HEK293 (cell line): ENCODE results near the gene ANKUB1.

Source experiments
- CTCF ChIA-PET: fragments of 350-600 bp; formaldehyde crosslinking; extraction: SDS; loops from one replicate; lab custom pipeline; 2021; ENCODE audit warnings: antibody characterized with exemption; lab: Yijun Ruan, JAX
- POLR2A ChIA-PET: fragments of 300-600 bp; formaldehyde crosslinking; extraction: SDS; loops from one replicate; lab custom pipeline; 2020; ENCODE audit warnings: antibody characterized with exemption, inconsistent platforms; lab: Yijun Ruan, JAX
- H3K27ac ChIP-seq: fragments of 200-500 bp; sonication (Bioruptor generic); 2 replicates; pipeline ENCODE4 v1.5.1; 2014; ENCODE audit warnings: low read depth, low read length, control low read depth, inconsistent platforms; ENCODE audit errors: extremely low read depth
- H3K36me3 ChIP-seq, 2 experiments: fragments of 200-500 bp in 1 of 2; sonication (Bioruptor generic) in 1 of 2; 1 replicate in 1 of 2; 2 replicates in 1 of 2; pipeline ENCODE4 v1.5.1; 2014 to 2017; ENCODE audit warnings: inconsistent platforms in 2 of 2, low read length in 2 of 2; ENCODE audit not compliant: control insufficient read depth in 2 of 2, insufficient read depth in 1 of 2
- H3K4me1 ChIP-seq: fragments of 200-500 bp; sonication (Bioruptor generic); 2 replicates; pipeline ENCODE4 v1.5.1; 2014; ENCODE audit warnings: mild to moderate bottlenecking, low read length, inconsistent platforms; ENCODE audit not compliant: control insufficient read depth, insufficient read depth
- H3K4me3 ChIP-seq: 2 replicates; pipeline ENCODE4 v1.5.1; 2011; ENCODE audit warnings: low read depth, mild to moderate bottlenecking, control low read depth, low read length, moderate library complexity
- H3K9me3 ChIP-seq: fragments of 200-500 bp; sonication (Bioruptor generic); 2 replicates; pipeline ENCODE4 v1.5.1; 2014; ENCODE audit warnings: low read depth, low read length, inconsistent platforms; ENCODE audit not compliant: control insufficient read depth, insufficient read depth
- ATF2 ChIP-seq: fragments of 450-650 bp; formaldehyde crosslinking; IDR thresholded peaks from 2 replicates; pipeline ENCODE4 v1.5.1; 2016; ENCODE audit warnings: missing biosample characterization, missing genetic modification characterization, low read depth
- BCL11B ChIP-seq: fragments of 450-650 bp; formaldehyde crosslinking; IDR thresholded peaks from 2 replicates; pipeline ENCODE4 v1.5.1; 2016; ENCODE audit warnings: low read depth, missing biosample characterization, missing genetic modification characterization
- HOXC10 ChIP-seq: sonication (generic); formaldehyde crosslinking; IDR thresholded peaks from 2 replicates; pipeline ENCODE4 v1.8.1; 2023; ENCODE audit warnings: mild to moderate bottlenecking, missing genetic modification reagents
- HOXD13 ChIP-seq: sonication (generic); formaldehyde crosslinking; IDR thresholded peaks from 2 replicates; pipeline ENCODE4 v1.8.0; 2022; ENCODE audit warnings: missing genetic modification reagents, borderline replicate concordance
- KLF9 ChIP-seq: fragments of 450-650 bp; formaldehyde crosslinking; IDR thresholded peaks from 2 replicates; pipeline ENCODE4 v1.5.1; 2016; ENCODE audit warnings: missing biosample characterization, missing genetic modification characterization, low read depth
- ZBTB1 ChIP-seq: fragments of 450-650 bp; formaldehyde crosslinking; IDR thresholded peaks from 2 replicates; pipeline ENCODE4 v1.5.1; 2016; ENCODE audit warnings: missing biosample characterization, missing genetic modification characterization
- ZBTB20 ChIP-seq: fragments of 450-650 bp; formaldehyde crosslinking; IDR thresholded peaks from 2 replicates; pipeline ENCODE4 v1.5.1; 2016; ENCODE audit warnings: missing biosample characterization, missing genetic modification characterization
- ZEB2 ChIP-seq: fragments of 450-650 bp; formaldehyde crosslinking; IDR thresholded peaks from 2 replicates; pipeline ENCODE4 v1.5.1; 2016; ENCODE audit warnings: missing biosample characterization, missing genetic modification characterization
- ZFP3 ChIP-seq: fragments of 450-650 bp; formaldehyde crosslinking; IDR thresholded peaks from 2 replicates; pipeline ENCODE4 v1.5.1; 2016; ENCODE audit warnings: low read depth, missing biosample characterization, missing genetic modification characterization
- ZNF133 ChIP-seq: fragments of 450-650 bp; formaldehyde crosslinking; IDR thresholded peaks from 2 replicates; pipeline ENCODE4 v1.5.1; 2016; ENCODE audit warnings: missing biosample characterization, missing genetic modification characterization
- ZNF398 ChIP-seq: fragments of 450-650 bp; formaldehyde crosslinking; IDR thresholded peaks from 2 replicates; pipeline ENCODE4 v1.5.1; 2017; ENCODE audit warnings: missing biosample characterization, missing genetic modification characterization
- ZNF610 ChIP-seq: fragments of 450-650 bp; formaldehyde crosslinking; IDR thresholded peaks from 2 replicates; pipeline ENCODE4 v1.5.1; 2016; ENCODE audit warnings: missing biosample characterization, missing genetic modification characterization, borderline replicate concordance
- ZNF623 ChIP-seq: fragments of 450-650 bp; formaldehyde crosslinking; IDR thresholded peaks from 2 replicates; pipeline ENCODE4 v1.5.1; 2016; ENCODE audit warnings: missing biosample characterization, missing genetic modification characterization
- ZNF624 ChIP-seq: fragments of 450-650 bp; formaldehyde crosslinking; IDR thresholded peaks from 2 replicates; pipeline ENCODE4 v1.5.1; 2017; ENCODE audit warnings: missing biosample characterization, missing genetic modification characterization
- ZNF626 ChIP-seq: fragments of 450-650 bp; sonication (Bioruptor Pico); formaldehyde crosslinking; IDR thresholded peaks from 2 replicates; pipeline ENCODE4 v1.5.1; 2018; ENCODE audit warnings: missing biosample characterization, missing genetic modification characterization, inconsistent platforms
- ZNF777 ChIP-seq: fragments of 450-650 bp; formaldehyde crosslinking; IDR thresholded peaks from 2 replicates; pipeline ENCODE4 v1.5.1; 2017; ENCODE audit warnings: missing biosample characterization, missing genetic modification characterization, borderline replicate concordance
- ZNF830 ChIP-seq: fragments of 450-650 bp; IDR thresholded peaks from 2 replicates; pipeline ENCODE4 v1.5.0; 2018; ENCODE audit warnings: missing biosample characterization, missing genetic modification characterization, low read depth, mild to moderate bottlenecking, moderate library complexity
- ZSCAN30 ChIP-seq: fragments of 450-650 bp; IDR thresholded peaks from 2 replicates; pipeline ENCODE4 v1.5.1; 2018; ENCODE audit warnings: missing biosample characterization, mild to moderate bottlenecking, missing genetic modification characterization, moderate library complexity
- TF ChIP-seq, protein P1 (sequence below): fragments of 450-650 bp; formaldehyde crosslinking; IDR thresholded peaks from 2 replicates; pipeline ENCODE4 v1.5.1; 2016; ENCODE audit warnings: missing biosample characterization, missing genetic modification characterization
- TF ChIP-seq, protein P2 (sequence below): fragments of 450-650 bp; formaldehyde crosslinking; IDR thresholded peaks from 2 replicates; pipeline ENCODE4 v1.5.1; 2016; ENCODE audit warnings: missing biosample characterization, missing genetic modification characterization, borderline replicate concordance

The ANKUB1 gene

GRCh38 chr3:149783576-149783975, 8.8 kb downstream of the ANKUB1 start (continued):
- TF ChIP-seq, protein P1, sequence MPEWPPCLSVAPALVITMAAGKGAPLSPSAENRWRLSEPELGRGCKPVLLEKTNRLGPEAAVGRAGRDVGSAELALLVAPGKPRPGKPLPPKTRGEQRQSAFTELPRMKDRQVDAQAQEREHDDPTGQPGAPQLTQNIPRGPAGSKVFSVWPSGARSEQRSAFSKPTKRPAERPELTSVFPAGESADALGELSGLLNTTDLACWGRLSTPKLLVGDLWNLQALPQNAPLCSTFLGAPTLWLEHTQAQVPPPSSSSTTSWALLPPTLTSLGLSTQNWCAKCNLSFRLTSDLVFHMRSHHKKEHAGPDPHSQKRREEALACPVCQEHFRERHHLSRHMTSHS = no peak
- TF ChIP-seq ZBTB1 (tag by site-specific recombination) (no peak), ZSCAN30 (tag by site-specific recombination) (no peak), HOXD13 (CRISPR knock-in tag) (no peak), ZNF624 (no peak), HOXC10 (no peak), ZNF830 (tag by site-specific recombination) (no peak)

GRCh38 chr3:149781741-149782140, 10.6 kb downstream of the ANKUB1 start:
- Histone ChIP-seq H3K36me3 (no peaks in the 10 kb centered on the region), H3K4me1 (no peaks in the 10 kb centered on the region), H3K9me3 (no peaks in the 10 kb centered on the region), H3K27ac (no peak overlapping the region)
- POLR2A ChIA-PET = no interaction called here
- CTCF ChIA-PET = interaction anchor here (0.6 to 1.7 kb wide), 4 partner anchors 10 to 146 kb away, joined by 3 to 23 read pairs (median 5); no protein-coding TSS in a partner anchor
- TF ChIP-seq ZNF133 (tag by site-specific recombination) (no peak), ZFP3 (no peak), ZNF623 (tag by site-specific recombination) (no peak), KLF9 (tag by site-specific recombination) (no peak), ZNF626 (tag by site-specific recombination) (no peak), ZNF777 (no peak), ZEB2 (tag by site-specific recombination) (no peak), ATF2 (tag by site-specific recombination) (no peak), ZBTB20 (no peak), ZNF398 (tag by site-specific recombination) (no peak), ZNF610 (tag by site-specific recombination) (no peak), BCL11B (tag by site-specific recombination) (no peak)
- TF ChIP-seq, protein P2, sequence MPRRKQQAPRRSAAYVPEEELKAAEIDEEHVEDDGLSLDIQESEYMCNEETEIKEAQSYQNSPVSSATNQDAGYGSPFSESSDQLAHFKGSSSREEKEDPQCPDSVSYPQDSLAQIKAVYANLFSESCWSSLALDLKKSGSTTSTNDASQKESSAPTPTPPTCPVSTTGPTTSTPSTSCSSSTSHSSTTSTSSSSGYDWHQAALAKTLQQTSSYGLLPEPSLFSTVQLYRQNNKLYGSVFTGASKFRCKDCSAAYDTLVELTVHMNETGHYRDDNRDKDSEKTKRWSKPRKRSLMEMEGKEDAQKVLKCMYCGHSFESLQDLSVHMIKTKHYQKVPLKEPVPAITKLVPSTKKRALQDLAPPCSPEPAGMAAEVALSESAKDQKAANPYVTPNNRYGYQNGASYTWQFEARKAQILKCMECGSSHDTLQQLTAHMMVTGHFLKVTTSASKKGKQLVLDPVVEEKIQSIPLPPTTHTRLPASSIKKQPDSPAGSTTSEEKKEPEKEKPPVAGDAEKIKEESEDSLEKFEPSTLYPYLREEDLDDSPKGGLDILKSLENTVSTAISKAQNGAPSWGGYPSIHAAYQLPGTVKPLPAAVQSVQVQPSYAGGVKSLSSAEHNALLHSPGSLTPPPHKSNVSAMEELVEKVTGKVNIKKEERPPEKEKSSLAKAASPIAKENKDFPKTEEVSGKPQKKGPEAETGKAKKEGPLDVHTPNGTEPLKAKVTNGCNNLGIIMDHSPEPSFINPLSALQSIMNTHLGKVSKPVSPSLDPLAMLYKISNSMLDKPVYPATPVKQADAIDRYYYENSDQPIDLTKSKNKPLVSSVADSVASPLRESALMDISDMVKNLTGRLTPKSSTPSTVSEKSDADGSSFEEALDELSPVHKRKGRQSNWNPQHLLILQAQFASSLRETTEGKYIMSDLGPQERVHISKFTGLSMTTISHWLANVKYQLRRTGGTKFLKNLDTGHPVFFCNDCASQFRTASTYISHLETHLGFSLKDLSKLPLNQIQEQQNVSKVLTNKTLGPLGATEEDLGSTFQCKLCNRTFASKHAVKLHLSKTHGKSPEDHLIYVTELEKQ (tag by site-specific recombination) = no peak
- TF ChIP-seq, all 188 proteins: peak for 0
- no peak overlapping the region for H3K4me3 ChIP-seq
